Posterior cingulate gyrus (tissue), 11 donors: ENCODE results near the gene SLC16A7.

Source experiments
- DNase-seq, 10 donors: peaks; one replicate each; pipeline versions ENCODE4 v3.0.0 to v3.0.0-alpha.2; 2020 to 2021; ENCODE audit warnings: mixed read lengths in 3 of 10
- intact Hi-C: fragments of 100-400 bp; cut with DNase I; formaldehyde crosslinking; loops from one replicate; pipeline ENCODE4 v1.15.1; 2023

Gene SLC16A7

DNA sequence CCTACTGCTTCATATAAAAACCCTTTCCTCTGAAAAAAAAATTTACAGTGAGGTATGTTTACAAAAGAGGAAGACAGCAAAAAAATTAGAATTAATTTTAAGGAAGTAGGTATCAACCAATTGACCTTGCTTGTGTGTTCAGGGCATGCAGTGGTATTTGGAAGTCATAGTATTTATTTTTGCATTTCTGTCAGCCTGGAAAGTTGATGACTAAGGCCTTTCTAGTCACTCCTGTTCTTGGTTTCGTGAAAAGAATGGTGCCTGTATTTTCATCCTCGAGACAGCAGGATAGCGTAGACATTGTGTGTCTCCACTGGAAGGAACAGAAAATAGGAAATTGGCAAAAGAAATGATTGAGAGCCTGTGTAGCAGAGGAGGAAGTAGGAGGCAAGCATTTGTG, 24.5 kb downstream of the SLC16A7 start:
- no peak for DNase-seq
- intact Hi-C loops, result no loop called here

DNA sequence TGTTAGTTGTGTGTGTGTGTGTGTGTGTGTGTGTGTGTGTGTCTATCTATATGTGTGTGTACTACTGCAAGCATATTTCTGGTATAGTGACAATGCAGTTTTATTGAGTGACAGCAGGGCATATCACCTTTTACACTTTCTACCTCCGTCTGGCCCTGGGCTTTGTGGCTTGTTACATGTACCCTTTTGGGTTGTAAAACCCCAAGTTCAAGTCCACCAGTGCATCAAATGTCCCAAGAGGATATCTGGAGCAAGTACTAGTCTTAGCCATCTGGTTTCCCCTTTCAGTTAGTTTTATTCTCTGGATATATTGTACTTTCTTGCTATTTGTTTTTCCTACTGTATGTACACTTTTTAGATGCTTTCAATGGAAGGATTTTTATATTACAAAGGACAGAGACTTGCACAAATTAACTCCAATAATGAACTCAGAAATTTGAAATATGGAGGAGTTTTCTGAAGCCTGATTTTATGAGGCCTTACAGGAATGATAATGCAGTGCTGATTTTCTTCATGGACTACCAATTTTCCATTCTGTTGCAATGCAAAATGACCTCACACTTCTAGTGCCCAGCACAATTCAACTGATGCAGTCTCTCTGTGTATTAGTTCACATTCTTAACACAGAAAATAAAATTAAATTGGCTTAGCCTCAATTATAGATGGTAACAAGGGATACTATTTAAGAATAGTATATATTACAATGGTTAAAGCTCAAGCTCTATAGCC, 29.1 kb downstream of the SLC16A7 start:
- no peak for DNase-seq
- intact Hi-C loops, result no loop called here

GRCh38 chr12:59626382-59626781, 30.6 kb downstream of the SLC16A7 start:
- intact Hi-C loops, result no loop called here
- DNase-seq, result no peak

- DNase-seq, result no peak
- intact Hi-C loops, result no loop called here
These were observed 31.8 kb downstream of the SLC16A7 start for GRCh38 chr12:59627582-59627981.

GRCh38 chr12:59629890-59630289, 34.1 kb downstream of the SLC16A7 start:
- intact Hi-C loops, result no loop called here

GRCh38 chr12:59632408-59632807, 36.6 kb downstream of the SLC16A7 start:
- intact Hi-C loops, result no loop called here
- DNase-seq, result no peak

More at GRCh38 chr12:59629890-59630289, 34.1 kb downstream of the SLC16A7 start:
- DNase-seq, result no peak

DNA sequence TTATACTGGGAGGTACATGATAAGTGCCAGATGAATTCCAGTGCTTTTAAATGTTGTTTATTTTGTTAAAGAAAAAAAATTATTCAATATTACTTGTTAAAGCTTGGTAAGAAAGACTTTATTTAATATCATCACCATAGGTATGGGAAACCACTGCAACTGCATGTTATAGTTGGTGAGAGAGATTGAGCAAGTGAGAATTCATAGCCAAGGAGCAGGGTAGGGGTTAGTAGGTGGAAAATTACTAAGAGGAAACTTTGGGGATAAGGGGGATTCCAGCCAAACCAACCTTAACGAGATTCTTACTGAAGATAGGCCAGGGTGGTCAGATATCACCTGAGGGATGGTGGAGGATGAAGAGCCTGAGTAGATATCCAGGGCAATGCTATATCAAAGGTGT, 38.4 kb downstream of the SLC16A7 start:
- intact Hi-C loops, result no loop called here
- DNase-seq, result no peak

DNA sequence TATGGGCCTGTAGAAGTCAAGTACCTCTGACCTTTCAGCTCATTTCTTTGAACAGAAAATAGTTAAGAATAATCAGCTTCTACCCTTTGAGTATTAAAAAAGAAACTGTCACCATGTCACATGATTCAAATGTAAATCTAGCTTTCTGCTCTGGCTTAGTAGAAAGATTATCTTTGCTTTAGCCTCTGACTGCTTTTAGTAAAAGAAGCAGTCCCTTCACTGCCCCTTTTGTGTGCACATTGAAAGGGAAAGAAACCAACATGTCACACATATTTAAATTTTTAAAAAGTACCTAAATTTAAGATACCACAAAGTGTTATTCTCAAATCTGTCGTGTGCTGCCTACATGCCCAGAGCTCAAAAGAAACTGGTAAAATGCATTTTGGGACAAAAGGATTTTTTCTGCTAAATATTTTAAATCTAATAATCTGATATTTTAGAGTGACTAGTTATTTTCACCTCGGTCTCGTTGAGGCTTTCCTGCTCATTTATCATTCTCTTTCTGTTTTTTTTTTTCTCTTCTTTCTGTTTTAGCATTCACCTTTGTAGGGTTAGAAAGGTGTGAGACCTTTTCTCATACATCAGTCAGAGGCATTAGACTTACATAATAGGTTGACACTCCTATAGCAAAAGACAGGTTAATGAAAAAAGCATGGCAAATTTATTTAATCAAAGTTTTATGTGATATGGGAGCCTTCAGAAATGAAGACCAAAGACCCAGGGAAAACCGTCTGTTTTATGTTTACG, 41.3 kb downstream of the SLC16A7 start:
- no peak for DNase-seq
- intact Hi-C loops, result no loop called here

GRCh38 chr12:59637692-59638070, 41.9 kb downstream of the SLC16A7 start:
- intact Hi-C loops, result no loop called here
- DNase-seq, result no peak

- DNase-seq, result no peak
- intact Hi-C loops, result no loop called here
These were observed 47.7 kb downstream of the SLC16A7 start for GRCh38 chr12:59643550-59643949.

DNA sequence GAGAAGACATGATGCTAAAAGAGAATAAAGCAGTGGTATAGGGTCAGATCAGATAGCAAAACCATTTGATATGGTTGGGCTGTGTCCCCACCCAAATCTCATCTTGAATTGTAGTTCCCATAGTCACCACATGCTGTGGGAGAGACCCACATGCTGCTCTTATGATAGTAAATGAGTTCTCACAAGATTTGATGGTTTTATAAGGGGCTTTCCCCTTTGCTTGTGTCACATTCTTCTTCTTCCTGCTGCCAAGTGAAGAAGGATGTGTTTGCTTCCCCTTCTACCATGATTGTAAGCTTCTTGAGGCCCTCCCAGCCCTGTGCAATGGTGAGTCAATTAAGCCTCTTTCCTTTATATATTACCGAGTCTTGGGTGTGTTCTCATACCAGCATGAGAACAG, 49.4 kb downstream of the SLC16A7 start:
- no peak for DNase-seq
- intact Hi-C loops, result no loop called here

GRCh38 chr12:59646636-59647035, 50.8 kb downstream of the SLC16A7 start:
- DNase-seq, result no peak
- intact Hi-C loops, result no loop called here

GRCh38 chr12:59649203-59649602, 53.4 kb downstream of the SLC16A7 start:
- intact Hi-C loops, result no loop called here

DNA sequence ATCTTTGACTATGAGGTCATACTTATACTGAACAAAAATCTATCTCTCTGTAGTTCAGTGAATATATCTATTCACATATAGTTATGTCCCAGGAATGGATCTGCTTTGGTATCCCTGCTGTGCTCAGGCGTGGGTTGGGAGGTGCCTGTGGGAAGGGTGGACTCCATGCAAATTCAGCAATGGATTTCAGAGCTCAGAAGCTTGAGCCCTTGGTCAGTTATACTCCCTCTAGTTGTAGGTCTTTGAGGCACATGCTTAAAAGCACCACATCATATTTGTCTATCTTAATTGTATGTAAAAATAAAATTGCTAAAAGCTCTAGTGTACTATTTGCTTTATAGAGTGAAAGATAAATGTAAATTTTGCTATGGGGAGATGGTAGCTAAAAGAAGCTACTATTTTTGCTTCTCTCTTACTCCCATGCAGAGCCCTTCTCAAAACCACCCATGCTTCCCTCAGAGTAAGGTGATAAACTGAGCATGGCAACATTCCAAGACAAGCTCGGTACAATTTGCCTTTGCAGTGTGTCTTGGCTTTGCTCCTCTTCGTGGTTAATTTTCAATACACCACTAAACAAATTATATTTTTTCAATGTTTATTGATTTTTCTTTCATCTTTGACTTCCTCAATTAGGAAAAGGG, 54.9 kb downstream of the SLC16A7 start:
- intact Hi-C loops, result no loop called here
- peak in 1 of 10 donors; percentile 36 for DNase-seq

More at GRCh38 chr12:59649203-59649602, 53.4 kb downstream of the SLC16A7 start:
- no peak for DNase-seq

DNA sequence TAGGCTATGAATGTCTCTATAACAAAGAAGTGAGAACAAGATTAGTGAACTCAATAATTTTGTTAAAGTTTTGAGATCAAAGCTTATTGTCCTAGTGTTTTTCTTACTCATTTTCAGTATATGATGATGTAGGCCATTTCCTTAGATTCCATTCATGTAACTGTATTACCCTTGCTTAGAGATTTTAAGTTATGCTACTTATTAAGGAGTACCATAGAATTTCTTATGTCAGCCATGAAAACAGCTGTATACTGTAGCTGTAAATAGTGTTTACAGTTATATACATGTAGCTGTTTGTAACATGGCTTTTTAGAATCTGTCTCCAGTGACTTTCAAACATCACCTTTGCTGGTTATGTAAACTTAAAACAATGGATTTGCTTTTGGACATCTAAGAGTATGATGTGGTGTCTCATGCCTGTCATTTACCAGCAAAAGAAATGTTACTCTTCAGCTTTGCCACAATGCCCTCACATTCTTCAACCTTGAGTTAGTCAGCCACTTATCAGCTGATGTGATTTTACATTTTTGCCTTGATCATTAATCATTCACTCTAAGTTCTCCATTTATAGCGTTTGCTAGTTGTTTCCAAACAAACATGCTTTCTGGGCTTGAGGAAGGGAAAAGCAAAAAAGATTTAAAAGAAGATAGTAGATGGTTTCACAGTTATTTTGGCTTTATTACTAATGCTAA, 55.5 kb downstream of the SLC16A7 start:
- intact Hi-C loops, result no loop called here
- DNase-seq, result no peak

- no peak for DNase-seq
- intact Hi-C loops, result no loop called here
These were observed 56.3 kb downstream of the SLC16A7 start for GRCh38 chr12:59652130-59652529.

DNA sequence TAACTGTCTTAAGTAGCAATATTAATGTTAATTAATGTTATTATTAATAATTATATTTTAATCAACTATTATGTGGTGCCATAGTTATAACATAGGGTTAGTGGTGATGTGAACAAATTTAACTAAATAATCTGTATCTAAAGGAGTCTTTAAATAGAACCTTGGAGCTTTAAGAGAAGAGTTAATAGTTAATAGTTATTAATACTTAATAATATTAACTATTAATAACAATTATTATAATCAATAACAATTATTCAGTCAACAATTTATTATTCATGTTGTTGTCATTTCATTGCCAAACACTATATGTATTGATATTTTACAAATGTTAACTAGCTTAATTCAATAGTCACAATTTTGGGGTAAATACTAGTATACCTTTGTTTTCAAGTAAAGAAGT, 58.2 kb downstream of the SLC16A7 start:
- DNase-seq, result no peak
- intact Hi-C loops, result no loop called here

GRCh38 chr12:59657266-59657665, 61.4 kb downstream of the SLC16A7 start:
- intact Hi-C loops, result no loop called here
- no peak for DNase-seq

DNA sequence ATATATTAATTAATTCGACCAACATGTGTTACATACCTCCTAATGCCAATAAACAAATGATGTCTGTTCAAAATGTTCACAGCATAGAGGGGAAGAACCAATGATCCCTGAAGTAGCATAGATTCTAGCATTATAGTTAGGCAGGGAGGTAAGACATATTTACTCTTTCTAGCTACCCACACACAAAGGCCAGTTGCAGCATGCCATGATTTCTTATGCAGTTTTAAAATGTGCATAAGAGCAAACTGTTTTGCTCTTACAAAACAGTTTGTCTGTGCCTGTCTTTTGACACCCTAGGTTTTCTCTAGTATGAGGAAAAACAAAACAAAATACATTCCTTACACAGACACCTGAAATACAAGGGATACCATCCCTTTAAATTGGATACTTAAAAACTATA, 61.9 kb downstream of the SLC16A7 start:
- DNase-seq, result no peak
- intact Hi-C loops, result no loop called here

DNA sequence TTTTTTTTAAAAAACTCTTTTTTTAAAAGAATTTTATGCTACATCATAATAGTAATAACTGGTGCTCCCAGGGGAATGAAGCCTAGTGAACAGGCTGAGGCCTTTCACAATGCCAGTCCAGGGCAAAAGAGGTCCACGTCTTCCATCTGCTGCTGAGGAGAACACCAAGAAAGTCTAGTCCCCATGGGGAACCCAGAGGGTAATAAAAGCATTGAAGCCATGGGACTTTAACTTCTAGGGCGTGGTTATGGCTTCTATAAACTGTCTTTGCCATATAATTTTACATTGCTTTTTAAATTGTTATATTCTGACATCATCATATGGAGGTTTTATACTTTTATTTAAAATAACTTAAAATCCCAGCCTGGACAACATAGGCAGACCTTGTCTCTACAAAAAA, 64.3 kb downstream of the SLC16A7 start:
- DNase-seq, result no peak
- intact Hi-C loops, result no loop called here
